ENCODE results near the gene ANO4.

The ANO4 gene

GRCh38 chr12:100940503-100940902 lies 145.9 kb downstream of the ANO4 start:
- H3K27me3 ChIP-seq (ENCODE audit: insufficient read depth, low read depth), result no peaks in the 10 kb centered on the region
- TF ChIP-seq CTCF (conservative IDR thresholded peaks at IDR 0.05; ENCODE audit: low read depth, low read length), result no peak
- no peak overlapping the region for H2AFZ ChIP-seq (ENCODE audit: low read depth)
- no peaks in the 10 kb centered on the region for H3K4me1 ChIP-seq (ENCODE audit: low read depth, poor library complexity, severe bottlenecking)
- no peaks in the 10 kb centered on the region for H4K20me1 ChIP-seq (ENCODE audit: insufficient read depth)
- no peaks in the 10 kb centered on the region for H3K36me3 ChIP-seq (ENCODE audit: insufficient read depth)
- no peaks in the 10 kb centered on the region for H3K79me2 ChIP-seq (ENCODE audit: insufficient read depth, low read depth)
- H3K9ac ChIP-seq, result no peak overlapping the region
- H3K4me2 ChIP-seq, result no peak overlapping the region
- no peak overlapping the region for H3K27ac ChIP-seq
- no peak overlapping the region for H3K4me3 ChIP-seq (IDR thresholded peaks at IDR 0.05; ENCODE audit: insufficient read depth, low read depth, low read length)

- Histone ChIP-seq H3K27ac (no peak overlapping the region), H2AFZ (ENCODE audit: low read depth) (no peak overlapping the region), H3K4me3 (IDR thresholded peaks at IDR 0.05; ENCODE audit: insufficient read depth, low read depth, low read length) (no peak overlapping the region), H3K27me3 (ENCODE audit: insufficient read depth, low read depth) (no peaks in the 10 kb centered on the region), H3K79me2 (ENCODE audit: insufficient read depth, low read depth) (no peaks in the 10 kb centered on the region), H3K9ac (no peak overlapping the region), H4K20me1 (ENCODE audit: insufficient read depth) (no peaks in the 10 kb centered on the region), H3K4me2 (no peak overlapping the region), H3K36me3 (ENCODE audit: insufficient read depth) (no peaks in the 10 kb centered on the region), H3K4me1 (ENCODE audit: low read depth, poor library complexity, severe bottlenecking) (no peaks in the 10 kb centered on the region)
- no peak for TF ChIP-seq CTCF (conservative IDR thresholded peaks at IDR 0.05; ENCODE audit: low read depth, low read length)
Observed at GRCh38 chr12:100942984-100943749, 148.6 kb downstream of the ANO4 start.

GRCh38 chr12:100951756-100952155 lies 157.2 kb downstream of the ANO4 start:
- H2AFZ ChIP-seq (ENCODE audit: low read depth), result no peak overlapping the region
- no peak for TF ChIP-seq CTCF (conservative IDR thresholded peaks at IDR 0.05; ENCODE audit: low read depth, low read length)
- H3K36me3 ChIP-seq (ENCODE audit: insufficient read depth), result no peaks in the 10 kb centered on the region
- H3K4me1 ChIP-seq (ENCODE audit: low read depth, poor library complexity, severe bottlenecking), result peaks cover 3% of the 10 kb centered on the region
- no peak overlapping the region for H3K4me3 ChIP-seq (IDR thresholded peaks at IDR 0.05; ENCODE audit: insufficient read depth, low read depth, low read length)
- H3K9ac ChIP-seq, result no peak overlapping the region
- no peak overlapping the region for H3K4me2 ChIP-seq
- H4K20me1 ChIP-seq (ENCODE audit: insufficient read depth), result no peaks in the 10 kb centered on the region
- no peaks in the 10 kb centered on the region for H3K27me3 ChIP-seq (ENCODE audit: insufficient read depth, low read depth)
- H3K27ac ChIP-seq, result no peak overlapping the region
- no peaks in the 10 kb centered on the region for H3K79me2 ChIP-seq (ENCODE audit: insufficient read depth, low read depth)

- no peak overlapping the region for H3K9ac ChIP-seq
- no peak overlapping the region for H3K4me3 ChIP-seq (IDR thresholded peaks at IDR 0.05; ENCODE audit: insufficient read depth, low read depth, low read length)
- no peak overlapping the region for H3K27ac ChIP-seq
- H3K36me3 ChIP-seq (ENCODE audit: insufficient read depth), result no peaks in the 10 kb centered on the region
- no peak for TF ChIP-seq CTCF (conservative IDR thresholded peaks at IDR 0.05; ENCODE audit: low read depth, low read length)
- H4K20me1 ChIP-seq (ENCODE audit: insufficient read depth), result no peaks in the 10 kb centered on the region
- no peak overlapping the region for H3K4me2 ChIP-seq
- no peaks in the 10 kb centered on the region for H3K27me3 ChIP-seq (ENCODE audit: insufficient read depth, low read depth)
- no peak overlapping the region for H2AFZ ChIP-seq (ENCODE audit: low read depth)
- H3K79me2 ChIP-seq (ENCODE audit: insufficient read depth, low read depth), result no peaks in the 10 kb centered on the region
- peaks cover 3% of the 10 kb centered on the region for H3K4me1 ChIP-seq (ENCODE audit: low read depth, poor library complexity, severe bottlenecking)
Observed at GRCh38 chr12:100953217-100953616, 158.6 kb downstream of the ANO4 start.
